Measurements from ENCODE around the gene BUD13.

Gene BUD13

DNA sequence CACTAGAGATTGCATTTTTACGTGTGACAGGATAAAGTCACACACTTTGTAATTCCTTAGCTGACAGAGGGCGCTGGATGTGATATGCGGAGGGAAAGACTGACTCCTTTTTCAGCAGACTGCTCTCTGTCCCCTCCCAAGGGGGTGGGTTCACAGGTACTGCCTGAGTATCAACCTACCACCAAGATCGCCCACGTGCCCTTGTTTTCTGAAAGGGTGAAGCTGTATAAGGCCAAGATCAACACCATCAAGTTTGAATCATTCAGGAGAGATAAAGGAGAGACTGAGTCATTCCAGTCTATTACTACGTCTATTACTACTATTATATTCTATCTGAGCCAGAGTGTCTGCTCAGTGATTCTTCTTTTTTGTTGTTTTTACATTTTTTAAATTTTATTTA, 30.7 kb downstream of the BUD13 start:
- no peak for DNase-seq

DNA sequence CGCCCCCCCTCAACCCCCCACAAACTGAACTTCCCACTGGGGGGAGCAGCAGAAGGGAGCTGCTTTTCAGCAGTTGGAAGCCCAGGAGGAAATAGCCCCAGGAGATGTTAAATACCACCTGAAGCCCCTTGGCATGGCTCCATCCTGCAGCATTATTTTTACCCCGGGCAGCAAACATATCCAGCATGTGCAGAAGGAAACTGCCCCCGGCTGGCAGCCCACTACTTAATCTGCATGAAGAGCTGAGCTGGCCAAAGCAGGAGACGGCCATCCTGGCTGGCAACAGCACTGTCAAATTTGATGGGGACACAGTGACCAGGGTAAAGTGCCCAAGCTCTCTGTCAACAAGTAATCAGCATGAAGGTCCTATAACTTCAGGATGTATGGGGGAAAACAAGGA, 32.0 kb downstream of the BUD13 start:
- no peak for DNase-seq

DNA sequence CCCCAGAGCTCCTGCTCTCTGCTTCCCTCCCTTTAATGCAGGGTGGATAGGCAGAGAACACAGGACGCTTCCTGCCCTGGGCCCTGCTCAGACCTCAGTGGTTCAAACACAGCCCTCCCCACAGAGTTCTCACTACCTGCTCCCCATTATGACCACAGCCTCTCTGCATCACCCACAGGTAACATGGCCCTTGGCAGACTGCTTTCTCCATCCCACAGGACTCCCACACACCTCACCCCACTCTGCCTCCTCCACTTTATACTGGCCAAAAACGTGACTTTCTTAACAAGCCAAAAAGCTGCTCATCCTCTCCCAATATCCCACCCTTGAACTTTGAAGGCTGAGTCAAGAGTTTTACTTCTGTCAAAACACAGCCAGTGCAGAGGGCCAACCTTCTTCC, 33.8 kb downstream of the BUD13 start:
- DNase-seq = no peak

DNA sequence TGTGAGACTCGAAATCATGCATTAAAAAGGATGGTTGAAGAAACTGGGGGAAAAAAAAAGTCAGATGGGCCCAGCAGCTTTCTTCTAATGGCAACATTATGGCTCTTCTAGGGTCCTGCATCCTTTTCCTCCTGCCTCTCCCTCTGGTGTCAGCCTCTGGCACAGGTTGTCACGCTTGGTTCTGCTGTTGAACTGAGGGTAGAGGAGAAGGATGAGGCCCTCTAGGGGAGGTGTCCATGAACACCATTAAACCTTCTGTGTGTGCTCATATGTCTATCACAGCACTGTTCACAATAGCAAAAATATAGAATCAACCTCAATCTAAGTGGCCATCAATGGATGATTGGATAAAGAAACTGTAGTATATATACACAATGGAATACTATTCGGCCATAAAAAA, 36.0 kb downstream of the BUD13 start:
- DNase-seq = no peak

DNA sequence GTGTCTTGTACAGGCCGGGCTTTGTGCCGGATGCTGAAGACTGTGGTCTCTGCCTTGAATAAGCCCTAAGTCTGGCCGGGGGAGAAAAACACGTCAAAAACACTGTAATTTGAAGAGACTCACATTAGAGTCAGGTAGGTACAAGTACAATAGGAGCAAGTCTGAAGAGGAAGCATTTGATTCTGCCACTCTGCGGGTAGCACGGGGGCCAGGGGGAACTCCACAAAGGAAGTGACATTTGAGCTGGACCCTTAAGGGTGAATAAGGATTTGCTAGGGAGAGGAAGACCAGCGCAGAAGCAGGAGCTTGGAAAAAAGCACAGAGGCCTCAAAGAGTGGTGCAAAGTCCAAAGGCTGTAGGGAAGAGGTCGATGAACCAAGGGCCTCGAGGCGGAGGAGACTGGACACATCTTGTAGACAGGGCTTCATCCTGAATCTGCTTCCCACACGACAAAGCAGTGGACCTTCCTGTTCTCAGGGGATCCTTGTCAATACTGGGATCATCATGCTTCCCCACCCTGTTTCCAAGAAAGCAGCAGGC, 38.7 kb downstream of the BUD13 start:
- DNase-seq = no peak

DNA sequence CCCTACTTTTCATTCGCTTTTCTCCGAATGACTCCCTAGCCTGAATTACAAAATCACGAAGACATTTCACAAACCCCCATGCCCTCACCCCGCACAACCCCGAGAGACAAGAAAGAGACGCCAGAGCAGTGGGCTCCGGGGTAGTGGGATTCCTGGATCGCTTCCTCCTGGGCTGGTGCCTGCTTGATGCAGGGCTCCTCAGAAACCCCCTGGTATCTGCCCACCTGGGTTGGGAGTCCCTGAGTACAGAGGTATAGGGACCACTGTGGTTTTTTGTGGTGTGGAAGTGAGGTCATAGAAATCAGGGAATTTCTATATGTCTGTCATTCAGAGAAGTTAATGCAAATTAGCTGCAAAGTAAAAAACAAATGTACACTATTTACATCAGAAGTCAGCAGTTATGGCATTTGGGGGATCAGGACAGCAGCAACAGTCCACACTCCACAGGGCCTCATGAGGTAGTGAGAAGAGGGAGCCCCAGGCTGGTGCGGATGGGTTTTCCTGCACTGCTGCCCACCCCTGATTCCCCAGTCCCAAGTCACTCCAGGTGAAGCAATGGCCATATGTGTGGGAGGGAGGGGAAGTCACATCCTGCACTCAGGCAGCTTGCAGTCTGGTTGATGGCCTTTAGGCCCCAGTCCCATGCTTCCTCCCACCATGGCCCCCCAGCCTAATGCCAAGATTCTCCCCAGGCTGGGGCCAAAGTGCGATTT, 39.6 kb downstream of the BUD13 start:
- no peak for DNase-seq

DNA sequence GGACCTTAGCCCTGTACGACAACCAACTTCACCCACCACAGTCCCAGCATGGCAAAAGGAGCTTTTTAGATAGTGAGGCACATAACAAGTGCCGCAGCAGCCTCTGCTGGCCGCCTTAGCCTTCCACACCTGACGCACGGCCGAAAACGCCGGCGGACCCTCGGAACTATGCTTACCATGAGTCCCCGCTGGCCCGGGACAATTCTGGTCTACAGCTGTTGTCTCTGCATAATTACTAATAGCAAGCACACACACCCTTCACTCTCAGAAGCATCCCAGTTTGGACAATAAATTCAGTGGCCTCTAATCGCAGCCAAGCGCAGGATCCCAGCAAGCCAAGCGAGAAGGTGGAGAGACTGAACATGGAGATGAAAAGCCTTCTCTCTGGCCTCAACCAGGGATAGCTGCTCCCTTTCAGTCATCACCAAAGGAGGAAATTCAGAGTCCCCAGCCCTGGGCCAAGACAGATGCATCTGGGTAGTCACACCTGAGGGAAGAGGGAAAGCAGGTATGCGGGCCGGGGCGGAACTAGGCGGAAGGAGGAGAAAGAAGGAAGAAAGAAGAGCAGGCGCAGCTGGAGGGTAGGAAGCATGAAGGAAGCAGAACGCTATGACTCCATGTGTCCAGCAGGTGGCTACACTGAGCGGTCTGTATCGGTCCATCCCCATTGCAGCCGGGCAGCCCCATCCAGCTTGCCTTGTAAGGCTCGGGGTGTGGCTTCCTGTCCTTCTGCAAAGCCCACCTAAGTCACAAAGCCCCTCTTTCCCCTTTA, 40.3 kb downstream of the BUD13 start:
- DNase-seq = peak; percentile 86

DNA sequence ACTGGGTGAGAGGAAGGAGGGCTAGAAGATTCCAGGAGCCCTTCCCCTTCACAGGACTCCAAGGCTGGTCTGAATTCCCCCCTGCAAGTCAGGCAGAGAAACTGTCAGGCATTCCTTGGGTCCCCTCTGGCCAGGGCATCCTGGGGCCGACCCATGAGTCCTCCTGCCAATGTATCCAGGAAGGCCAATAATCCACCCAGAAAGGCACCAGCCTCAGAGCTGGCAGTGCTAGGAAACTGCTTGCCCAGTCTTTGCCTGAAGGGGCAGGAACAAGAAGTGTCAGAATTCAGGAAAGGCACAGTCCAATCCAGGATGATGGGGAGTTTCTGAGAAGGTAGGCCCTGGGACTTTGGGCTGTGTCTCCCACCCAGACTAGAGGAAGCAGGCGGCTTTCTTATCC, 41.0 kb downstream of the BUD13 start:
- no peak for DNase-seq

DNA sequence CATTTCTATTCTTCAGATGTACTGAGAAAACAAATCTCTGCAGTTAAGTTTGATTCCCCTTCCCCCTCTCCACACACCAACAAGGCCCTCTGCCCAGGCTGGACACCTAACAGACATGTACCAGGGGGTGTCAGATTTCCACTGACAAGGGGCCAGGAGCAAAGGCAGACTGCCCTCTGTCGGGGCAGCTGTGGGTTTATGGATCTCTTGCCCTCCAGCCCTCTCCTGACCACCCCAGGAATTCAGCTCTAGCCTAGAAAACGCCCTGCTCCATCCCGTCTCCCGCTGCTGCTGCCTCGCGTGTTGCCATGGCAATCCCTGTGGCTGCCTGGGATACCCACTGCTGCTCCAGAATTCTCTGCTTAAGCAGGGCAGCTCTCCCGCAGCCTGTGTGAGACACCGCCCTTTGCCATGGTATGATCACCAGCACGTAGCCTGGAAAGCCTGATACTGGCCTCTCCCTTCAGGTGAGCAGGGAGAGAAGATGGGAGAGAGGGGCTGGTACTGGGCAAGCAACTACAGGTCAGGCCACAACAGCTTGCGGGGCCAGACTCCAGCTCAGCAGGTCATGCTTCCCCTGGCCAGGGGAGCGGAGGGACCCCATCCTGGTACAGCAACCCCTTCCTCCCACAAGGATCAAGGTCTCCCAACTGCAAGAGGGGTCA, 41.6 kb downstream of the BUD13 start:
- DNase-seq = peak; percentile 87

DNA sequence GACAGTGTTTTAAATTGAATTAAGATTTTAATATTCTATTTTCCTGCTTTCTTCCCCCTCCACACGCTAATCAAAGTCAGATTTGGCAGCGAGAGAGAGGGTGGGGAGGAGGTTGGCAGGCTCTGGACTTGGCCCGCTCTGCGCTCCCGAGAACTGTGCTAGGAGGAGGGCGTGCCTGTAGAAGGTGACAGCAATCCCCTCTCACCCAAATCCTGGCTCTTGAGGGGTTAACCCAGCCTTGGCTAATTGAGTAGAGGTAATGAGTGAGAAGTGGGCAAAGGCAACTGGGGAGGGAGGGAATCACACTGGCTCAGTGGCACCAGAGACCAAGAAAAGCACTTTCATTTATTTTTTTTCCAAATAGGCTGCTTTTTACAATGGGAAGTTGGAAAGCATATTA, 42.2 kb downstream of the BUD13 start:
- no peak for DNase-seq

DNA sequence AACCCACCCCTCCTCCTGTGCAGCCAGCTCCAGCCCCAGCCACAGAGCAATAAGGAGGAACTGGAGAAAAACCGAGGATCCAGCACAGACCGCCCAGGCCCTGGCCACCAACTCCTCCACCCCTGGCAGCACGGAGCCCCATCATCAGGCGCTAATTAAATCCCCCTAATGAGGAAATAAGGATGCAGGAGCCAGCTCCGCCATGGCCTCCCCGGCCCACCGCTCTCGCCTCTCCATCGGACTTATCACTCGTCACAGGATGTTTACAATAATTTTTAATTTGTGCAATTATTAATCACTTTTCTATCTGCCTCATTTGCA, 42.6 kb downstream of the BUD13 start:
- DNase-seq = no peak

DNA sequence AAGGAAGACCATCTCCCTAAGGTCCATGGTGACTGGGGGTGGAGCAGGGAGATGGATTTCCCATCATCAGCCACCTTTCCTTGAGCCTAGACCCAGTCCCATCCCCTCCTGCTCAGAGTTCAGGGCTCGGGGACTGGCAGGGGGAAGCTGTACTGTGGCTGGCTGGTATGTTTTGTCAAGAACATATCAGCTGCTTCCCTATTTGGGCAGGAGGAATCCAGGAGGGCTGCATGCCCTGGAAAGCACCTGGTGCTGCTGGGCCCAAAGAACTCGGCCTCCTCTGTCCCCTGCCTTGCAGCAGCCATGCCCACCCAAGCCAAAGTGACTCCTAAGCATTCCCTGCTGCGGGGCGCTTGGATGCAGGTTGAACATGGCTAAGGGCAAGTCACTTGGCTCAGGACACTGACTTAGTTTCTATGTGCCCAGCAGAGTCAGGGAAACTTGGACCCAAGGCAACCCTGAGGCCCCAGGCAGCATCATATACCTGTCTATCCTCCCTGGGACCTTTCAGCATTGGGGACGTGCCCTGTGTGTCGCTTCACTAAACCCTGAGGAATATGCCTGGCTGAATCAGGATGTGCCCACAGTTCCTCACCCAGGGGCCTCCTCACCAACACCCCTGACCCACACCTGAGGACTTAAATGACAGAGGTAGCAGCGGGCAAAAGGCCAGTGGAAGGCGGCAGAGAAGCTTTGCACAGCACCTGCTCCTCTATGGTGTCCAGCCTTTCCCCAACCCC, 43.1 kb downstream of the BUD13 start:
- no peak for DNase-seq

DNA sequence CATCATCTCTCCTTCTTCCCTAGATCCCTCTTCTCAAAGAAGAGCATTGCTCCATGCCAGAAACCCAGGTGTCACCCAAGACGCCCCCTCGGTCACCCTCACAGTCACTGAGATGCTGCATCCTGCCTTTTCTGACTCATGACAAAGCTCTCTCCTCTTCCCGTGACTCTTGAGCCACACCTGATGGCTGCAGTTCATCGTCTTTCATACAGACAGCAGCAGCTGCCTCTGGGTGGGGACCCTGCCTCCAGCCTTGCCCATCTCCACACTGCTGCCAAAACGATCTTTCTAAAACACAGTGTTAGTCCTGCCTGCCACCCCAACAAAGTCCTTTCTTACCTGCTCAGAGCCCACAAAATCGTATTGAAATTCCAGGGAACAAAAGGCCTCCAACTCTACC, 44.8 kb downstream of the BUD13 start:
- DNase-seq = no peak

DNA sequence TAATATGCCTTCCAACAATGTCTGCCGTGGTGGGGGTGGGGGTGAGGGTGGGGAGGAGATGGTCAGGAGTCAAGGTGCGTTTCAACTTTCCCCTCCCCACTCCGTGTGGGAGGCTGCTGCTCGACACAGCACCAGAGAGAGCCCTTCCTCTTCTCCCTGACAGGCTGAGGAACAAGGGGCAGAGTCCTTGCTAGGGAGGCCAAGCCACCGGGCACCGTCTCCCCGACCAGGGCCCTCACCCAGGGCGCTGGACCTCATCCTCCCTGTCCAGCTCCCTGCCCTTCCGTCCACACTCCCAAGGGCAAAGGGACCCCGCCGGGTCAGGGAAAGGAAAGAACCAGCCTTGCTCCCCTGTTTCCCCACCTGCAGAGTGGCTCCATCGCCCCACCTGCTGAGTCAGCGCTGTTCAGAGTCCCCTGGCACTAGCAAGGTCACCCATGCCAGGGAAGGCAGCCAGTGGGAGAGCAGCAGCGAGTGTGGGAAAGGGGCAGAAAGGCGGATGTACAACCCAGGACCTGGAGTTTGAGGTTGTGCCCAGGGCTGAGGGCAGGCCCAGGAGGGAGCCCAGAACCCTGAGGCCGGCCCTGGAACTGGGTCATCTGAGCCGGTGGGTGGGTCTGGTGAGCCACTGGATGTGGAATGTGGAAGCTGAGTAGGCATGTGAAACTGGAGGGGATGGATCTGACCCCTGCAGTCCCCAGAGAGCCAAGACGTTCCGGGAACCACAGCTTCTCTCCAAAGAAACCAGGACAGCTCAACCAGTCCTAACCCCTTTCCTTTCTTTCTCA, 47.2 kb downstream of the BUD13 start:
- DNase-seq = peak; percentile 51

DNA sequence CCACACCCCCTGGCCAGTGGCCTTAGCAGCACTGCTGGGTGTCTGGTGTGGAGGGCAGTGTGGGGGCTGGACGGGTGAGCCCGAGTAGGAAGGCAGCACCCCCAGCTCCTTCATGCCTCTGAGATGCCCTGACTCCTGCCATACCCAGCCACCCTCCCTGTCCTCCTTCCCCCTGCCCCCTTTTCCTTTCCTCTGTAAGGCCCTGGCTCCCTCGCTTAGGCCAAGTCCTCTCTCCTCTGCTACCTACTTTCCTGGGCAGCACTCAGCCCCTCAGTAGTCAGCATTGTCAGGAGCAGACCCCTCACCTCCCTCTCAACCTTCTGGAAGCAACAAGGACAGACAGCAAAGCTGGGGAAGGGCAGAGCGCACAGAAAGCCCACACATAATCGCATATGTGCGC, 48.0 kb downstream of the BUD13 start:
- DNase-seq = no peak

DNA sequence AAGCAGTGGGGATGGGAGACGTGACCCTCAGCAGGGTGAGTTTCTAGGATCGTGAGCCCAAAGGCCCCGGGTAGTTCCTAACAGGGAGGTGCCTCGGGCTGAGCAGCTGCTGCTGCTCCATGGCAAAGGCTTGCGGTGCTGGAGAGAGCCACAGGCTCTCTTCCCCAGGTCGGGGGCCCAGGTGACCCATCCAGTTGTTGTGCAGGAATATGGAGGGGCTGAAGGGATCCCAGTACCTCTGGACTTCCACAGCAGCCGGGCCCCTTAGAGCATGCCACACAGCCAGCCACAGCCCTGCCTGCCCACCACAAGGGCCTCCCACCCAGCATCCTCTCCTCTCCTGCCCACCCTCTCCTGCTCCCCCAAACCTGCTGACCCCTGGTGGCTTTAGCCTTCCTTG, 49.3 kb downstream of the BUD13 start:
- no peak for DNase-seq

DNA sequence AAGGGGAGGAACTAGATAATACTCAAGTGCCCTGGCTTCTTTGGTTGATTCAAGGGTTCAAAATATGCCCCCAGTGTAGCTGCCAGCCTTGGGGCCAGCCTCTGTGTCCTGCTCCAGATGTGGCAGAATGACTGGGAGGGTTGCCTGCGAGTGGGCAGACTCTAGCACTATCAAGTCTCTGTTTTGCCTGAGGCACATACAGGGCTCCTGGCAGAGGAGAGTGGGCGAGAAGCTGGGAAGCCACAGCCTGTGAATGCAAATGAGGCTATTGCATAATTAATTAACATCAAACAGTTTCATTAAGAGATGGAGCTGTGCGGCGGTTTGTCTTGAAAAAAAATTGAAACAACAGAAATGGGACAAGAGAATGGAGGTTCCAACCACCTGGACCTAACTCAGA, 50.8 kb downstream of the BUD13 start:
- DNase-seq = no peak

DNA sequence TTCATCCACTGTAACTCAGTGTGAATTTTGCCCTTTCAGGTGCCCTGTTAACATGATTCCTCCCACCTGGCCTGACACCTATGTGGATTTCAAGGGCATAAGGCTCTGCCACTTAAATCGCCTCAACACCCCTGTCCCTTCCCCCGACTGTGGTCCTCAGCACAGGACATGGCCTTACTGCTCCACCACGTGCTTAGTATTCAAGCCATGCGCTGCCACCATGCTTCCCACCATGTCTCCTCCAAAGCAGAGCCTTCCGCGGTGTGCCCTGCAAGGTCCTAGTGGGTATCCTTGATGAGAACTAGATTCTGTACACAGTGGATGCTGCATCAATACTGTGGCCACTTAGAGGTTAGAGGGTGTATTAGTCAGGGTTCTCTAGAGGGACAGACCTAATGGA, 51.9 kb downstream of the BUD13 start:
- DNase-seq = no peak

DNA sequence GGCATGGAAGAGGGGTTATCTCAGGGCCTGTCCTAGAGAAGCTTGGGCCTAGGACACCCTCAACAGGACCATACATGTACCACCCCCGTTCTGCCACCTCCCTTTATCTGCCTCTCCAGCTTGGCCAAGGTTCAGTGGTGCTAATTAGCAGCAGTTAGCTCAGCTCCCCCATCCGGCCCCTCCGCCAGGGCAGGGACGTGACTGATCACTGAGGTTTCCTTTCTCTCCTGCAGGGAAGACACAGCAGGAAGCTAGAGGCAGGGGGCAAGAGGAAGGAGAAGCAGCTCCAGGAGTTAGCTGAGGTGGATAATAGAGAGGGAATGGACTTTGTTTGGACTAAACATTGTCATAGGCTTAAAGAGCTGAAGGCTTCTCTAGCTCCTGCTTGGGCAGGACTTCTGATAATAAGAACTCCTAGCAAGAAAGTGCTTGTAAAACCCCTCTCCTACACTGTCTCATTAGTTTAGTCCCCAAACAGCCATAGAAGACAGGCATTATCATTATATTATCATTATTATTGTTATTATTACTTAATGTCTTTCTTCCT, 53.8 kb downstream of the BUD13 start:
- DNase-seq = no peak

DNA sequence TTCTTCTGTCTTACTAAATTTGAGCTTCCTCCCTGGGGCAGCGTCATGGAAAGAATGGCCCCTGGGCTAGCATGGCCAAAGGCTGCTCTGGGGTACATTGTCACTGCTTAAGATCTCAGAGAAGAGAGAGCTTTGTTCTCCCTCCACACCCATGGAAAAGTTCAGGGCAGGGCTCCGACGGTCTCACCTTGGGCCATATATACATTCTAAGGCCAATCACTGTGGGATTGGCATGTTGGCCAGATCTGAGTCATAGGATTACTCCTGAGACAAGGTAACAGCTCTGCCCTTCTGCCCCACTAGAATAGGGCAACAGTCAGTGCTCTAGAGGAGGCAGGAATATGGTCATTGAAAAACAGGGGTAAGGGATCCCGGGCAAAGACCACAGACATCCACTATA, 56.2 kb downstream of the BUD13 start:
- no peak for DNase-seq

DNA sequence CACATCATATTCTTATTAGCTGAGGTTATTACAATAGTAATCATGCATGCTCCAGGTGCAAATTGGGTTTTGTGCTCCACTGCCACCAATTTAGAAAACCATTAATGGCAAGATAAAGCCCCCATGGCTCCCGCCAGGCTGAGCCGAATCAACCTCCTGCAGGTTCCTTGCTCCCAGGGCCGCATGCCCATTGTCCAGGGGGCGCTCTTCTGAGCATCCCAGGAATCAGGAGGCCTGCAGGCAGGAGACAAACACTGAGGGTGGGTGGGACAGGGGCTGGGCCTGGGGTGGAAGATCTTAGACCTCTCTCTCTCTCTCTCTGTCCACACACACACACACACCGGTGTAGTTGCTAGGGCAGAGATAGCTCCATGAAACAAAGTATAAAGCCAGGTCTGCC, 57.4 kb downstream of the BUD13 start:
- DNase-seq = no peak

DNA sequence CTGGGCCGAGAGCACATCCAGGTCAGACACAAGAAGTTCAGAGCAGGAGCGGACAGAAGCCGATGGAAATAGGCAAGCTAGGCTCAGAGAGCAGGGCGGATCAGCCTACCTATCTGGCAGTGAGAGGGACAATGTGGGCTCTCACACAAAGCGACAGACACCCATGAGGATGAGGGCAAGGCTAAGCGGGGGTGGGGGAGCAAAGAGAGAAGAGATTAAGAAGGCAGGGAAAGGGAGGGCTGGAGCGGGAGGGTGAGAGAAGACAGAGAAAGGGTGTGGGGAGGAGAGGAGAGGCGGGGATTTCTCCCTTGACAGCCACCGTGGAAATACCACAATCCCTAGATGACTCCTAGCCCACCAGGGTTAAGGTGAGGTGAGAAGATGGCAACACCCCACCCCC, 57.9 kb downstream of the BUD13 start:
- no peak for DNase-seq
